ENCODE data around the gene KRTAP5-9. TPM values are rescaled to one million over a fixed set of nuclear protein-coding genes. Genes with fewer than 3 reads are reported as not detected.
"Not testable (repeated sequence)": the region's sequence is repeated elsewhere in the genome, so short reads cannot be mapped to it uniquely, and the experiment has no call there.

The KRTAP5-9 gene
- polyA plus RNA-seq, 1 donor (not counting 4 experiments of a cell fraction or from before 2014, with no cell fraction given): 0.05 TPM

DNA sequence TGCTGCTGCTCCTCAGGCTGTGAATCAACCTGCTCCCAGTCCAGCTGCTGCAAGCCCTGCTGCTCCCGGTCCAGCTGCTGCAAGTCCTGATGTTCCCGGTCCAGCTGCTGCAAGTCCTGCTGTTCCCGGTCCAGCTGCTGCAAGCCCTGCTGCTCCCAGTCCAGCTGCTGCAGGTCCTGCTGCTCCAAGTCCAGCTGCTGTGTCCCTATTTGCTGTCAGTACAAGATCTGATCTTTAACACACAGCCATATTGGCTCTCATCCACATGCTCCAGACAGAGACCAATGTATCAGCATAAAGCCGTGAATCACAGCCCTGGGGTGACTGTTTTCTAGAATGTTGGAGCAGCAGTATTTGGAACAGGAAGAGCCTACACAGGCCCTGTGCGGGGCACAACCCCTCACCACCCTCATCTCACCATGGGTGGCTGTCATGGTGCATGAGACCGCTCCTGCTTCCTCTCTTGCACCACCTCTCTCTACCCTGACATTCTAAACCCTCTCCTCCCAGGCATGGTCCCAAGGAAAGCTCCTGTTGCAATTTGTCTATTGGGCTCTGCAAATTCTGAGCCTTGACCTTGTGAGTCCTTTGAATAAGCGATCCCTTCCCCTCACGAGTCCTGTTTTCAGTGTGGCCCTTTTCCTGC lies 20.6 kb downstream of the KRTAP5-9 start:
- H3K9ac ChIP-seq (ENCODE audit: control insufficient read depth, extremely low read depth, insufficient read depth, low read length): no peak overlapping the region
- DNase-seq (ENCODE audit: low read depth, low spot score) (no peak), FAIRE-seq (peak; percentile 20)
- H3K4me1 ChIP-seq (ENCODE audit: control insufficient read depth, extremely low read depth, insufficient read depth, low read length): no peaks in the 10 kb centered on the region
- H2AFZ ChIP-seq (ENCODE audit: control insufficient read depth, low read length): no peak overlapping the region
- H3K27me3 ChIP-seq (ENCODE audit: control insufficient read depth, extremely low read depth, insufficient read depth, low read length): no peaks in the 10 kb centered on the region
- no peak overlapping the region for H3K4me3 ChIP-seq (ENCODE audit: control insufficient read depth in 2 of 3, extremely low read depth in 1 of 3, insufficient read depth in 2 of 3, low read depth in 1 of 3, low read length in 3 of 3)
- dilution Hi-C loops (cut with MboI; ENCODE audit: extremely low pct_ligation_motif_present, low sequenced_read_pairs): no loop called here
- H3K36me3 ChIP-seq (ENCODE audit: control insufficient read depth in 2 of 2, extremely low read depth in 1 of 2, insufficient read depth in 2 of 2, low read length in 2 of 2): no peaks in the 10 kb centered on the region
- no peaks in the 10 kb centered on the region for H4K20me1 ChIP-seq (ENCODE audit: control insufficient read depth, extremely low read depth, insufficient read depth, low read length)
- no peaks in the 10 kb centered on the region for H3K9me3 ChIP-seq (ENCODE audit: control insufficient read depth, low read depth, low read length)
- no peaks in the 10 kb centered on the region for H3K79me2 ChIP-seq (ENCODE audit: control insufficient read depth, insufficient read depth, low read length)
- no peak overlapping the region for H3K27ac ChIP-seq (ENCODE audit: control insufficient read depth, insufficient read depth, low read length)
- TF ChIP-seq, protein P1, sequence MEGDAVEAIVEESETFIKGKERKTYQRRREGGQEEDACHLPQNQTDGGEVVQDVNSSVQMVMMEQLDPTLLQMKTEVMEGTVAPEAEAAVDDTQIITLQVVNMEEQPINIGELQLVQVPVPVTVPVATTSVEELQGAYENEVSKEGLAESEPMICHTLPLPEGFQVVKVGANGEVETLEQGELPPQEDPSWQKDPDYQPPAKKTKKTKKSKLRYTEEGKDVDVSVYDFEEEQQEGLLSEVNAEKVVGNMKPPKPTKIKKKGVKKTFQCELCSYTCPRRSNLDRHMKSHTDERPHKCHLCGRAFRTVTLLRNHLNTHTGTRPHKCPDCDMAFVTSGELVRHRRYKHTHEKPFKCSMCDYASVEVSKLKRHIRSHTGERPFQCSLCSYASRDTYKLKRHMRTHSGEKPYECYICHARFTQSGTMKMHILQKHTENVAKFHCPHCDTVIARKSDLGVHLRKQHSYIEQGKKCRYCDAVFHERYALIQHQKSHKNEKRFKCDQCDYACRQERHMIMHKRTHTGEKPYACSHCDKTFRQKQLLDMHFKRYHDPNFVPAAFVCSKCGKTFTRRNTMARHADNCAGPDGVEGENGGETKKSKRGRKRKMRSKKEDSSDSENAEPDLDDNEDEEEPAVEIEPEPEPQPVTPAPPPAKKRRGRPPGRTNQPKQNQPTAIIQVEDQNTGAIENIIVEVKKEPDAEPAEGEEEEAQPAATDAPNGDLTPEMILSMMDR (optimal IDR thresholded peaks at IDR 0.05 in 1 of 3, IDR thresholded peaks at IDR 0.05 in 1 of 3, conservative IDR thresholded peaks at IDR 0.05 in 1 of 3; ENCODE audit: extremely low read depth in 1 of 3, insufficient read depth in 2 of 3, low read length in 3 of 3): no peak
- TF ChIP-seq EZH2 (IDR thresholded peaks at IDR 0.05; ENCODE audit: low read length): no peak
- no peaks in the 10 kb centered on the region for H3K9me1 ChIP-seq (ENCODE audit: control insufficient read depth, extremely low read depth, insufficient read depth, low read length)
- H3K4me2 ChIP-seq (ENCODE audit: control insufficient read depth, extremely low read depth, insufficient read depth, low read depth, low read length): no peak overlapping the region

DNA sequence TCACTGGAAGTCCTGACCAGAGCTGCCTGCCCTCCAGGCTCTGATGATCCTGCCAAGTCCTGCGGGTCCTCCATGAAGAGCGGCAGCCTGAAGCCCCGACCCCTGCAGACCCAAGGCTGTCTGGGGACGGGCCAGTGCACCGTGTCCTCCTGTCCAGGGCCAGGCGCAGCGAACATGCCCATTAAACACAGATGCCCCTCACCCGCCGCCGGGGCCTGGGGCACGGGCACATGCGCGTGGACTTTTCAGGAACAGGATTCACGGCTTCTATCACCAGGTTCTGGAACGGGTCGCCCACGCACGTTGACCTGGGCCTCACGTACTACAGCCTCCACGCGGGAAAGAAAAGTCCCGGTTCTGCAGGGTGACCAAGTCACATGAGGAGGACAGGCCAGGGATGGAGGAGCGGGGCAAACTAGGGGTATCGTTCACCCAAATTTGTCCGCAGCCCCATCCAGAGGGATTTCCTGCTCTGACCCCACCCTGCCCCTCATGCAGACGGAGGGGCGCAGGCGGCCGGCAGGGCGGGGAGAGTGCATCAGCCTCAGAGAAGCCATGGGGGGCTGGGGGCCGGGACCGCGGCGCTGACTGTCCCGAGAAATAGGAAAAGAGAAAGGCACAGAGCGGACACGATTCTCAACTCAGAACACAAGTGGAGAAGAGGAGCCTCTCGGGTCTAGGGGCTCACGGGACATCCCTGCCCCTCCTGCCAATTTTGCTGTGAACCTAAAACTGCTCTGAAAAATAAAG lies 23.1 kb downstream of the KRTAP5-9 start:
- FAIRE-seq; H2AFZ ChIP-seq (ENCODE audit: control insufficient read depth, low read length); H3K4me2 ChIP-seq (ENCODE audit: control insufficient read depth, extremely low read depth, insufficient read depth, low read depth, low read length); H3K9me3 ChIP-seq (ENCODE audit: control insufficient read depth, low read depth, low read length); DNase-seq (ENCODE audit: low read depth, low spot score); dilution Hi-C loops (cut with MboI; ENCODE audit: extremely low pct_ligation_motif_present, low sequenced_read_pairs); H3K27me3 ChIP-seq (ENCODE audit: control insufficient read depth, extremely low read depth, insufficient read depth, low read length); H3K79me2 ChIP-seq (ENCODE audit: control insufficient read depth, insufficient read depth, low read length); H3K4me1 ChIP-seq (ENCODE audit: control insufficient read depth, extremely low read depth, insufficient read depth, low read length); H3K9ac ChIP-seq (ENCODE audit: control insufficient read depth, extremely low read depth, insufficient read depth, low read length); H3K36me3 ChIP-seq (ENCODE audit: control insufficient read depth in 2 of 2, extremely low read depth in 1 of 2, insufficient read depth in 2 of 2, low read length in 2 of 2); H3K9me1 ChIP-seq (ENCODE audit: control insufficient read depth, extremely low read depth, insufficient read depth, low read length); H4K20me1 ChIP-seq (ENCODE audit: control insufficient read depth, extremely low read depth, insufficient read depth, low read length); H3K4me3 ChIP-seq (ENCODE audit: control insufficient read depth in 2 of 3, extremely low read depth in 1 of 3, insufficient read depth in 2 of 3, low read depth in 1 of 3, low read length in 3 of 3); H3K27ac ChIP-seq (ENCODE audit: control insufficient read depth, insufficient read depth, low read length): not testable (repeated sequence)

All from keratinocyte (primary cell).